ENCODE data around the gene RAD51B. TPM values are rescaled to one million over a fixed set of nuclear protein-coding genes. Genes with fewer than 3 reads are reported as not detected.

The RAD51B gene
- total RNA-seq, 6 donors from 2014 or later: 10.6 to 63.9 (median 18.4) TPM

DNA sequence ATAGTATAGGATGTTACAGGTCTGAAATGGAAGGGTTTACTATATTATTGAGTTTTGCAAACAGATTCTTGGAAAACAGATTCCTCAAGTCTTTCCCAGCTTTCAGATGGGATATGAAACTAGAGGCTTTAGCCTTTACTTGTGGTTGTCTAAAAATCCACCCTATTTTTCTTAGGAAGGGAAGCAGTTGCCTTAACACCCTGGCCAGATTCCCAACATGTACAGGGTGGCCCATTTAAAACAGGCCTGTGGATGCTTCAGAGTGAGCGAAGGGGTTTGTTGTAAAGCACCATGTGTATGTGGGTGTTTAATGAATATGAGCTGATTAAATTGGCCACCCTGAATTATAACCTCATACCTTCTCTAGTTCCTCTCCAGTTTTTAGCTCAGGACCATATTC is 557.4 kb downstream of the RAD51B start:
- Histone ChIP-seq H3K4me3 (no peak overlapping the region), H3K36me3 (no peaks in the 10 kb centered on the region), H3K27me3 (no peaks in the 10 kb centered on the region), H3K9me3 (no peaks in the 10 kb centered on the region), H3K27ac (peak overlapping the region; percentile 43 to 81 (median 73)), H3K4me1 (peaks cover 27 to 45% (median 37%) of the 10 kb centered on the region in 4 donors)
- TF ChIP-seq POLR2A (IDR thresholded peaks at IDR 0.05) (no peak), POLR2AphosphoS5 (IDR thresholded peaks at IDR 0.05) (no peak), EP300 (IDR thresholded peaks at IDR 0.05) (no peak)
- TF ChIP-seq, protein P1, sequence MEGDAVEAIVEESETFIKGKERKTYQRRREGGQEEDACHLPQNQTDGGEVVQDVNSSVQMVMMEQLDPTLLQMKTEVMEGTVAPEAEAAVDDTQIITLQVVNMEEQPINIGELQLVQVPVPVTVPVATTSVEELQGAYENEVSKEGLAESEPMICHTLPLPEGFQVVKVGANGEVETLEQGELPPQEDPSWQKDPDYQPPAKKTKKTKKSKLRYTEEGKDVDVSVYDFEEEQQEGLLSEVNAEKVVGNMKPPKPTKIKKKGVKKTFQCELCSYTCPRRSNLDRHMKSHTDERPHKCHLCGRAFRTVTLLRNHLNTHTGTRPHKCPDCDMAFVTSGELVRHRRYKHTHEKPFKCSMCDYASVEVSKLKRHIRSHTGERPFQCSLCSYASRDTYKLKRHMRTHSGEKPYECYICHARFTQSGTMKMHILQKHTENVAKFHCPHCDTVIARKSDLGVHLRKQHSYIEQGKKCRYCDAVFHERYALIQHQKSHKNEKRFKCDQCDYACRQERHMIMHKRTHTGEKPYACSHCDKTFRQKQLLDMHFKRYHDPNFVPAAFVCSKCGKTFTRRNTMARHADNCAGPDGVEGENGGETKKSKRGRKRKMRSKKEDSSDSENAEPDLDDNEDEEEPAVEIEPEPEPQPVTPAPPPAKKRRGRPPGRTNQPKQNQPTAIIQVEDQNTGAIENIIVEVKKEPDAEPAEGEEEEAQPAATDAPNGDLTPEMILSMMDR (IDR thresholded peaks at IDR 0.05): no peak
- no peak for DNase-seq
- 75 to 91% methylated on average over 1 of the region's 1 CpG for WGBS, 2 donors
- ATAC-seq (ENCODE audit: low FRiP score in 2 of 2): no peak

DNA sequence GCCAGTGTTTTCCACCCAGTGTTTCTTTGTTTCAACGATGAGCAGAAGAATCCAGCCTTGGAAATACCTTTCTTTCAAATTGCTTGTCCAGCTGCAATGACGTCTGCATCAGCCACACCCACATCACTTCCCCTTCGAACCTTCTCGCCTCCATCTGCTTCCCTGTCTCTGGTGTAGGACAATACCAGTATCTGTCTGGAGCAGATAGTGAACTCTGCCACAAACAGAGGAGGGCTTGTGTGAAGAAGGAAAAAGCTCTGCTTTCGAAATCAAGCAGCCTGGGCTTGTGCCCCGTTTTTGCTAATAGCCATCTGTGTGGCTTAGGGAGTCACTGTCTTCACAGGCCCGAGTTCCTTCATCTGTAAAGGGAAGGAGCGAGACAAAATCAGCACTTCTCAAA is 557.9 kb downstream of the RAD51B start:
- 25 to 35% methylated on average over 8 of the region's 8 CpGs for WGBS, 2 donors

DNA sequence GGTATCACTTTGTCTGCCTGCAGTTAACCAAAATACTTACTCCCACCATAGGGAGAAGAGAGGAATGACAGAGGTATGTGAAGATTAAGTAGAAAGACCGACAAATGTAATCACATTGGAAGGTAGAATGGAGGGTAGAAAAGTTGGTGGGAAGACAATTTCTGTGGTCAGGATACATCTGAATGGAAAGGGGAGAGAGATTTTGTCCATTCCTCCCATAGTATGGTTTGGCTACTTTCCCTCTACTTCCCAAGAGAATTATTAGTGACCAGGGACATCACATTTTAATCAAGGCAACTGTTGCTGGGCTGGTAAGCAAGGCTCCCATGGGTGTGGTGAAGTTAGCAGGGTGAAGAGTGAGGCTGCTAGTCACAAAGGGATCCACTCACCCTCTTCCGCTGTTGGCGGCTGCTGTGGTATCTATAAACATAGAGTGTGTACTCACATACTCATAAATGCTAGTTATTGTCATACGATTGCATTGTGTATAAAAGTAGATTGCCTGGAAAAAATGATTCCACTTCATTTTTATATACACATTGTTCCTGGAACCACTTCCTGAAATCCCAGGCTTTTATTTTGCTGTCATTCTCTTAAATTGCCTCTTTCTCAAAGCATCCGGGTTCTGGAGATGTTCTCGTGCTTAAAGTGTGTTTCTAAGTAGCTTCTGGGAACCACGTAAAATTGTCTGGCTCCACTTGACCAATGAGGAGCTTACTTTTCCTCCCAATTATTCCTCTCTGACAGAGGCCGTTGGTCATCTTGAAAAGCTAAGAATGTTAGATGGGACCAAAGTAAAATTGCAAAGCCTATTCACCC is 560.1 kb downstream of the RAD51B start:
- Histone ChIP-seq H3K4me1 (peaks cover 38 to 59% (median 46%) of the 10 kb centered on the region in 4 donors), H3K9me3 (no peaks in the 10 kb centered on the region), H3K4me3 (no peak overlapping the region), H3K27ac (peak overlapping the region; percentile 30 to 80 (median 66)), H3K27me3 (no peaks in the 10 kb centered on the region), H3K36me3 (no peaks in the 10 kb centered on the region)
- DNase-seq: peak in 1 of 2 donors; percentile 40
- no peak for ATAC-seq (ENCODE audit: low FRiP score in 2 of 2)
- TF ChIP-seq EP300 (IDR thresholded peaks at IDR 0.05) (peak in 3 of 4 donors; percentile 35 to 68 (median 56)), POLR2AphosphoS5 (IDR thresholded peaks at IDR 0.05) (peak in 1 of 2 donors; percentile 47), POLR2A (IDR thresholded peaks at IDR 0.05) (peak in 1 of 4 donors; percentile 7)
- TF ChIP-seq, protein P1 (IDR thresholded peaks at IDR 0.05): no peak
- 54 to 64% methylated on average over 8 of the region's 8 CpGs for WGBS, 2 donors

More for the DNA sequence above, 557.9 kb downstream of the RAD51B start:
- no peaks in the 10 kb centered on the region for H3K9me3 ChIP-seq
- no peaks in the 10 kb centered on the region for H3K36me3 ChIP-seq
- no peak overlapping the region for H3K4me3 ChIP-seq
- ATAC-seq (ENCODE audit: low FRiP score in 2 of 2) (peak; percentile 78 to 91), DNase-seq (peak in 1 of 2 donors; percentile 73)
- peak; percentile 51 to 71 for TF ChIP-seq POLR2AphosphoS5 (IDR thresholded peaks at IDR 0.05)
- TF ChIP-seq, protein P1 (IDR thresholded peaks at IDR 0.05): no peak
- peak in 2 of 4 donors; percentile 47 to 65 for TF ChIP-seq EP300 (IDR thresholded peaks at IDR 0.05)
- TF ChIP-seq POLR2A (IDR thresholded peaks at IDR 0.05): no peak
- peak overlapping the region; percentile 43 to 81 (median 73) for H3K27ac ChIP-seq
- H3K27me3 ChIP-seq: no peaks in the 10 kb centered on the region
- peaks cover 27 to 45% (median 37%) of the 10 kb centered on the region in 4 donors for H3K4me1 ChIP-seq

DNA sequence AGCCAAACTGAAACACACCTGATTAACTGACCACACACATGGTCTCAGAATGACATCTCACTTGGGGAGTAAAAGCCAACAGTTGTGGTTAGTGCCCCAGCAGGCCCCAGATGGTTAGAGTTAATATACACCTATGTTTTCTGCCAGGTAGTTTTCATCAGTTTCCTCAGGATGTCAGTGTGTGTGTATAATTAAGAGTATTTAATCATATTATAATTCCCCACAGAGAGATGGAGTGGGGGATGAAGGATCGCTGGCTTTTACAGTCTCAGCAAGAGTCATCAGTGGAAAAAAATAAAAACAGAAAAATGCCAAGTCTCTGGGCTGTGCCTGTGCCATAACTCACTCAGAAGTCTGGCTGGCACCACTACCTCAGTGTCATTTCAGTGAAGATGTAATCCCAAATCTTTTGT is 560.8 kb downstream of the RAD51B start:
- H3K27me3 ChIP-seq: no peaks in the 10 kb centered on the region
- H3K36me3 ChIP-seq: no peaks in the 10 kb centered on the region
- H3K9me3 ChIP-seq: no peaks in the 10 kb centered on the region
- peak overlapping the region; percentile 30 to 80 (median 66) for H3K27ac ChIP-seq
- H3K4me1 ChIP-seq: peaks cover 44 to 59% (median 49%) of the 10 kb centered on the region in 4 donors
- no peak for TF ChIP-seq POLR2AphosphoS5 (IDR thresholded peaks at IDR 0.05)
- TF ChIP-seq, protein P1 (IDR thresholded peaks at IDR 0.05): no peak
- TF ChIP-seq POLR2A (IDR thresholded peaks at IDR 0.05): no peak
- no peak for TF ChIP-seq EP300 (IDR thresholded peaks at IDR 0.05)
- no peak for ATAC-seq (ENCODE audit: low FRiP score in 2 of 2)
- no peak overlapping the region for H3K4me3 ChIP-seq
- 85 to 90% methylated on average over 1 of the region's 1 CpG for WGBS, 2 donors
- no peak for DNase-seq

Measured in upper lobe of left lung (tissue), 6 donors.